Motor neuron (in vitro differentiated cells): Measurements from ENCODE around the gene TMEM203. TPM values are rescaled to one million over a fixed set of nuclear protein-coding genes. Genes with fewer than 3 reads are reported as not detected.

Experiments
- ATAC-seq, 8 experiments: fragments of 200-7000 bp; cut with Tn5 transposase; replicated peaks in 6 of 8; 2 replicates each; pipeline ENCODE4 v1.8.0; 2021; ENCODE audit warnings: mild to moderate bottlenecking in 8 of 8, moderate library complexity in 8 of 8
- H3K27ac ChIP-seq, 2 donors: fragments of 250-450 bp; sonication (Bioruptor Pico); 2 replicates each; pipeline ENCODE4 v1.9.0; 2021; ENCODE audit warnings: antibody characterized with exemption in 2 of 2, mild to moderate bottlenecking in 2 of 2, moderate library complexity in 1 of 2
- H3K4me1 ChIP-seq, 2 donors: fragments of 250-450 bp; sonication (Bioruptor Pico); replicated peaks in 1 of 2; 2 replicates each; pipeline ENCODE4 v1.6.1; 2021; ENCODE audit warnings: antibody characterized with exemption in 2 of 2, mild to moderate bottlenecking in 2 of 2, moderate library complexity in 1 of 2
- H3K4me3 ChIP-seq, 5 donors: fragments of 250-450 bp; sonication (Bioruptor Pico); 2 replicates each; pipeline ENCODE4 v1.9.0; 2021; ENCODE audit warnings: antibody characterized with exemption in 5 of 5, mild to moderate bottlenecking in 5 of 5, moderate library complexity in 4 of 5
- WGBS, 10 experiments: fragments of 450-650 bp; shearing (Covaris generic); methylation state at CpG; one replicate each; pipeline ENCODE4 v1.0.0; 2022; 5-methylcytosine and 5-hydroxymethylcytosine counted together
- in situ Hi-C, 9 experiments: fragments of 400-800 bp; cut with MboI; loops; one replicate each; pipeline ENCODE4 v1.15.0; 2021; ENCODE audit warnings: low sequenced_read_pairs in 9 of 9, low pct_unique_long_range_greater_than_20kb in 2 of 9; ENCODE audit not compliant: unreplicated experiment in 9 of 9
- total RNA-seq, 8 experiments: library from RNA; unstranded; fragments of 300-600 nt; gene quantifications; 2 replicates each; pipeline versions ENCODE4 v1.2.3 to v1.2.4, GENCODE V29; 2022

Gene TMEM203
- total RNA-seq, 8 experiments from 2014 or later, result 20.0 to 31.7 (median 26.4) TPM

DNA sequence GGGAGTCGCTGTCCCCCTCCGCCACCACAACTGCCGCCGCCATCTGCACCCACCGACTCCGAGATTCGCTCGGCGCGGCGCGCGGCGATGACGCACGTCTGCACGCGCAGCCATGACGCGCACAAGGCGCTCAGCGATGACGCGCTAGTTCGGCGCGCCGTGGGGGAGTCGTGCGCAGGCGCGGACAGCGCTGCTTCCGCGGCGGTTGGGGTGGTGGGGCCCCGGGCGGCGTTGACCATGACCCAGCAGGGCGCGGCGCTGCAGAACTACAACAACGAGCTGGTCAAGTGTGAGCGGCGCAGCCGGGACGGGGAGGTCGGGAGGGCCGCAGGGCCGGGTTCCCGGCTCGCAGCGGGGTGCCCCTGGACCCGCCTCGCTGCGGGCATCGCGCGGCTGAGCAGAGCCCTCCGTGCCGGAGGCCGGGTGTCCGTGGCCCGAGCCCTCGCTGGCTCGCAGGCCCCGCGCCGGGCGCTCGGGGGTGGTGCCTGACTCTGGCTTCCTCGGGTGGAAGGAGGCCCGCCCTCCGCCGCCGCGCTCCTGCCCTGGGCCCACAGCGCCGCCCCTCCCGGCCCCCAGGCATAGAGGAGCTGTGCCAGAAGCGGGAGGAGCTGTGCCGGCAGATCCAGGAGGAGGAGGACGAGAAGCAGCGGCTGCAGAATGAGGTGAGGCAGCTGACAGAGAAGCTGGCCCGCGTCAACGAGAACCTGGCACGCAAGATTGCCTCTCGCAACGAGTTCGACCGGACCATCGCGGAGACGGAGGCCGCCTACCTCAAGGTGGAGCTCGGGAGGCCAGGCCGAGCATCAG, 16.8 kb downstream of the TMEM203 start, which contains the start of the genes ANAPC2 and SSNA1:
TSS of gene ANAPC2 (minus strand) at position 71 of the 807 bp plus-strand sequence. CDS start at position 43, 28 bp downstream.
TSS of gene SSNA1 (plus strand) at position 187 of the 807 bp plus-strand sequence. CDS start at position 238, 51 bp downstream.
- peak; percentile 85 to 92 (median 90) for ATAC-seq
- H3K4me1 ChIP-seq, result peaks cover 17 to 20% of the 10 kb centered on the region in 2 donors
- peak within 1 kb of the TSS; percentile 83 to 93 (median 90) for H3K4me3 ChIP-seq
- in situ Hi-C loops, result no loop called here
- H3K27ac ChIP-seq, result peak within 1 kb of the TSS; percentile 93 to 96
- 0% methylated on average over 11 of the region's 98 CpGs; no CpG with 5 or more reads in 9 of the 10 experiments for WGBS, 10 experiments

DNA sequence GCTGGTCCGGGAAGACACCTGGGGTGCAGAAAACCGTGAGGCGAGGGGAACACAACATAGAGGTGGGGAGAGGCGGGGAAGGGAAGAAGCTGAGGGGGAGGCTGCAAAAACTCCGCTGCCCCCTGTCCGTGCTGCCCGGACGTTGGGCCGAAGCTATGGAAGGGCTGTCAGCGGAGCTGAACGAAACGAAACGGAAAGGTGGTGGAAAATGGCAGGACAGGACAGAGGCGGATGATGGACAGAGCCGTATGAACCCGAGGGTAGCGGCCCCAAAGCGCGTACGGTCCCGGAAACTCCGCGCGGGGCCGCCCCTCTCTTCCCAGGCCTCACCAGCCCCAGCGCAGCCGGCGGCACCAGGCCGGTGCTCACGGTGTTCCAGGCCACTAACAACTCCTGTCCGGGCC, 17.4 kb downstream of the TMEM203 start:
- H3K4me1 ChIP-seq, result peaks cover 17 to 20% of the 10 kb centered on the region in 2 donors
- in situ Hi-C loops, result no loop called here
- WGBS, 10 experiments, result 0 to 17% (median 0%) methylated on average over 1 to 8 of the region's 31 CpGs; no CpG with 5 or more reads in 6 of the 10 experiments
- H3K27ac ChIP-seq, result peak overlapping the region; percentile 25 to 96
- peak in 4 of 8 experiments; percentile 1 to 8 (median 4) for ATAC-seq
- H3K4me3 ChIP-seq, result peak overlapping the region; percentile 83 to 93 (median 90)

DNA sequence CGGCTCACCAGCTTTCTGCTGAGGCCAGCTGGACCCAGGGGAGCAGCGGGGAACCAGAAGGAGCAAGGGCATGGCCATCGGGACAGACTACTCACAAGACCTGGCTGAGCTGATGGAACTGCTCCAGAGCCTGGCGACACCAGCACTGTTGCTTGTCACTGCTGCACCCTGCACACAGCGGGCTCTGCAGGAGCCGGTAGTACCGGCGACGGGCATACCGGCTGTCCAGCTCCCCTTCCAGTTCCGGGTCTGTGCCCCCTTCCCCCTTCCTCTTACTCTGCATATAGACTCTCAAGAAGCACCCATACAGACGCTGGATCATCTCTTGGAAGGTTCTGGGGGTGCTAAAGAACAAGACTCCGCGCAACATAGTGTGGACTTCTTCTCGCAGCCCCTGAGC, 18.1 kb downstream of the TMEM203 start:
- in situ Hi-C loops, result no loop called here
- Histone ChIP-seq H3K4me3 (peak overlapping the region; percentile 83 to 93 (median 90)), H3K27ac (no peak overlapping the region), H3K4me1 (peaks cover 17 to 20% of the 10 kb centered on the region in 2 donors)
- no peak for ATAC-seq
- 60 to 100% (median 83%) methylated on average over 1 to 7 of the region's 15 CpGs; no CpG with 5 or more reads in 2 of the 10 experiments for WGBS, 10 experiments

DNA sequence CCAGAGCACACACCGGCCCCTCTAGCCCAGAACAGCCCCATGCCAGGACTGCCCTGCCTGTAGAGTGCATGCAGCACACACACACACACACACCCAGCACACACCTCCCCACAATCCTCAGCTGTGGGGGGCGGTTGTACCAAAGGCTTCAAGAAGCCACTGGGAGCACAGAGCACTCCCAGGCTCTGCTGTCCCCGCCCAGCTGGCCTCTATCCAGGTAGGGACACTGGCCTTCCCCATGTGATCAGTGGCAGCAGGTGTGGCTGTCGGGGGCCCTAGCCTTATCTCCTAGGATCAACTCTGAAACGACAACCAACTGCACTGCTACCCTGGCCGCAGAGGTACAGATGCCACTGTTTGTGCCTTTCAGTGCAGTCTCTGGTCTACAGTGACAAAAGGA, 19.1 kb downstream of the TMEM203 start:
- in situ Hi-C loops, result no loop called here
- WGBS, 10 experiments, result 69 to 100% (median 88%) methylated on average over 1 to 2 of the region's 6 CpGs; no CpG with 5 or more reads in 6 of the 10 experiments
- H3K4me1 ChIP-seq, result peaks cover 17 to 20% of the 10 kb centered on the region in 2 donors
- ATAC-seq, result no peak
- H3K4me3 ChIP-seq, result no peak overlapping the region
- H3K27ac ChIP-seq, result no peak overlapping the region

DNA sequence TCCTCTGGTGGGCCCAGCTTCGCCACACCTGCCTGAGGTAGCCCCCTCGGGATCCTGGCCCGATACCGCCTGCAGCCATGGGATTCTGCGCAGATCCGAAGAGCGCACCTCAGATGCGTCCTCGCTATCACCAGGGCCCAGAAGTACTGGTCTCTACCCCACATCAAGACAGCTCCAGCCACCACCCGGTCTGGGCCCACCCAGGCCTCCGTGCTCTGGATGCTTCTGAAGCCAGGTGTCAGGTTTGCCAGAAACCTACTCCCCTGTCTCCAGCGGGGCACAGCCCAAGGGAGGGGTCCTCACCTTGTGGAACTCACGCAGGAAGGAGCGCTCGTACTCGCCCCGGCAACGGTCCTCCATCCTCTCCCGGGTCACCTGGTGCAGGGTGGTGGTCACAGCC, 19.5 kb downstream of the TMEM203 start:
- in situ Hi-C loops, result no loop called here
- Histone ChIP-seq H3K4me1 (peaks cover 17 to 20% of the 10 kb centered on the region in 2 donors), H3K27ac (no peak overlapping the region), H3K4me3 (no peak overlapping the region)
- no peak for ATAC-seq
- WGBS, 10 experiments, result 89 to 100% (median 95%) methylated on average over 2 to 5 of the region's 19 CpGs; no CpG with 5 or more reads in 6 of the 10 experiments

DNA sequence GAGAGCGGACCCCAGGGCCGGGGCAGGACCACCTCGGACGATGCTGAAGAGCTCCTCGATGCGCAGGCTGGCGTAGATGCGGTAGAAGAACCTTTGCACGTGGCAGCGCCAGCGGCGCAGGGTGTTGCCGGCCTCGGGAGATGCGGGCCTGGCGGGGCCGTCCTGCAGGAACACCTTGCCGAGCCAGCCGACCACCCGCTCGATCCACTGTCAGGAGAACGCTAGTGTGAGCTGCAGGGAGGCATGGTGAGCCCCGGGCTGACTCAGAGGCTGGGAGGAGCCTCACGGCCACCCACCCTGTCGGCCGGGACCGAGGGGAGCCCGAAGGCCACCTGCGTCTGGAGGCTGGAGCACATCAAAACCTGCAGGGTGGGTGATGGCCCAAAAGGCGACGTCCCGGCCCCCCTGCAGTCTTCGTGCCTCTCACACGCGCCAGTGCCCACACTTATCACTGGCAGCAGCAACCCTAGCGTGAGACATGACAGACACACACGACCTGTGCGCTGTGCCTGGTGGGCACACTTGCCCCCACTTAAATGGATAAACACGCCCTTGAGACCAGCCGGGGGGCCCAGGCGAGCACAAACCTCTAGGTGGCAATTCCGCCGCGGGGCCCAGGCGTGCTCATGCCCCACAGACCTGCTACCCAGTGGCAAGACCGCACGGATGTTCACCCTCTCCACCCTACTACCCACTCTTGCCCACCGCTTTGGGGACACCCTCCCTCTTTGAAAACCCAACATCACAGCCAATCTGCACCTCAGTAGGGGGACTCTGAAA, 20.4 kb downstream of the TMEM203 start:
- no peak for ATAC-seq
- Histone ChIP-seq H3K4me1 (peaks cover 17 to 18% of the 10 kb centered on the region in 2 donors), H3K27ac (no peak overlapping the region), H3K4me3 (no peak overlapping the region)
- in situ Hi-C loops, result no loop called here
- 80 to 100% (median 90%) methylated on average over 1 to 2 of the region's 48 CpGs; no CpG with 5 or more reads in 7 of the 10 experiments for WGBS, 10 experiments

DNA sequence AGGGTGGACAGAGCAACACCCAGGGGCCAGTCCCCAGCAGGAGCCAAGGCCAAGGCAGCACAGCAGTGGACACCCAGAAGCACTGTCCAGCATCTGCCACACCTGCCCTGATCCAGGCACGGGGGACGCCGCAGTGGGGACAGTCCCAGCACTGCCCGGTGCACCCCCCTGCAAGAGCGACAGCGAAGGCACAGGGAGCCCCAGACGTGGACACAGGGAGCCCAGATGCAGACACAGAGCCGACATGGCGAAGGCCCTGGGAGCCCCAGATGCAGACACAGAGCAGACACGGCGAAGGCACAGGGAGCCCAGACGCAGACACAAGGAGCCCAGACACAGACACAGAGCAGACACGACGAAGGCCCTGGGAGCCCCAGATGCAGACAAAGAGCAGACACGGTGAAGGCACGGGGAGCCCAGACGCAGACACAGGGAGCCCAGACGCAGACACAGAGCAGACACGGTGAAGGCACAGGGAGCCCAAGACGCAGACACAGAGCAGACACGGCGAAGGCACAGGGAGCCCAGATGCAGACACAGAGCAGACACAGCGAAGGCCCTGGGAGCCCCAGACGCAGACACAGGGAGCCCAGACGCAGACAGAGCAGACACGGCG, 21.4 kb downstream of the TMEM203 start:
- ATAC-seq, result no peak
- in situ Hi-C loops, result no loop called here
- Histone ChIP-seq H3K4me3 (no peak overlapping the region), H3K27ac (no peak overlapping the region), H3K4me1 (peaks cover 9 to 10% of the 10 kb centered on the region in 2 donors)
- WGBS, 10 experiments, result 80 to 90% (median 80%) methylated on average over 1 to 4 of the region's 27 CpGs; no CpG with 5 or more reads in 7 of the 10 experiments

DNA sequence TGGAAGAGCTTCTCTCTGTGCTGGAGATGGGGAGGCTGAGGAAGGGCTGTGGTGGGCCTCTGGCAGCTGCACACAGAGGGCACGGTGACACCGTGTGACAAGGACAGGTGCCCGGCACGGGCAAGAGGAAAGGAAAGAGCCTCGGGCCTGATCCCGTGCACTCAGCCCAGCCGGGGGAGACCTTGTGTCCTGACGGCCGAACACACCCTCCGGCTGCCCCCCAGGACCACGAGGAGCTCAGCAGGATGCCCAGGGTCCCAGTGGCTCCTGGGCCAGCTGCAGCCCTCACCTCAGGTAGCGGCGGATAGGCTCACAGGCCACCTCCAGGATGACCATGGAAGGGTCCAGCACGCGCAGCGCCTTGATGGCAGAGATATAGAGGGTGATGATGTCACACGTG, 22.6 kb downstream of the TMEM203 start:
- Histone ChIP-seq H3K27ac (no peak overlapping the region), H3K4me3 (no peak overlapping the region), H3K4me1 (peaks cover 9 to 10% of the 10 kb centered on the region in 2 donors)
- whole genome bisulfite sequencing, 10 experiments, result 17 to 100% (median 92%) methylated on average over 1 to 10 of the region's 17 CpGs; no CpG with 5 or more reads in 3 of the 10 experiments
- no peak for ATAC-seq
- in situ Hi-C loops, result no loop called here

DNA sequence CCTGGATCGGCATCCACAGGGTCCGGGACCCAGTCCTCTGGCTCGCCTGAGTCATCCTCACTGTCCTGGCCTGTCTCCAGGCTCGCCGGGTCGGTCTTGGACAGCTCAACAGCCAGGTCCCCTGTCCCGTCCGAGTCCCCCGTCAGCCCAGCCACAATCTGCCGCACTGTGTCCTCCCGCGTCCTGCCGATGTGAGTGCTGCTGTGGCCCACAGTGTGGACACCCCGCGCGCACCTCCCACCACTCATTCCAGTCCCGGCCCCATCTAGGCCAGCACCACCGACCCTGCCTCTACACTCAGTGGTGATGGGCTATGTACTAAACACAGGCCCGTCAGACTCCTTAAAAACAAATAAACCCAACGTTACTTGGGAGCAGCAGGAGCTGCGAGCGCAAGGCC, 23.8 kb downstream of the TMEM203 start:
- Histone ChIP-seq H3K4me1 (peaks cover under 1% of the 10 kb centered on the region in 2 donors), H3K27ac (no peak overlapping the region), H3K4me3 (no peak overlapping the region)
- in situ Hi-C loops, result no loop called here
- ATAC-seq, result peak in 1 of 8 experiments; percentile 4
- whole genome bisulfite sequencing, 10 experiments, result 80 to 100% methylated on average over 1 of the region's 22 CpGs; no CpG with 5 or more reads in 8 of the 10 experiments

DNA sequence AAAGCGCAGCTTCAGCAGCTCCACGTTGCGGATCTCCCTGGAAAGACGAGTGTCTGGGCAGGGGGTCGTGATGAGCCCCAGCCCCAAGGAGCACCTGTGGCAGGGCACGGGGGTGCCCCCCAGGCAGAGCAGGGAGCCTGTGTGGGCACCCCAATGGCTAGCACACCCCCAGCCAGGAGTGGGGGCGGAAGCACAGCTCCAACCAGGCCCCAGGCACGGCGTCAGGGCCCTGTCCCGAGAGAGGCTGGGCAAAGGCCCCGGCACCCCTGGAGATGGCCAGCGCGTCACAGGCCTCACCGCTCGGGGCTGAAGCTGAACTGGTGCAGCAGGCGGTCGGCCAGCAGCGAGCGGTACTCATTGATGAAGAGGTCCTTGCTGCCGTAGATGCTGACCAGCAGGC, 25.0 kb downstream of the TMEM203 start:
- 94 to 100% (median 100%) methylated on average over 1 to 4 of the region's 20 CpGs; no CpG with 5 or more reads in 7 of the 10 experiments for WGBS, 10 experiments
- in situ Hi-C loops, result no loop called here
- no peak overlapping the region for H3K4me3 ChIP-seq

DNA sequence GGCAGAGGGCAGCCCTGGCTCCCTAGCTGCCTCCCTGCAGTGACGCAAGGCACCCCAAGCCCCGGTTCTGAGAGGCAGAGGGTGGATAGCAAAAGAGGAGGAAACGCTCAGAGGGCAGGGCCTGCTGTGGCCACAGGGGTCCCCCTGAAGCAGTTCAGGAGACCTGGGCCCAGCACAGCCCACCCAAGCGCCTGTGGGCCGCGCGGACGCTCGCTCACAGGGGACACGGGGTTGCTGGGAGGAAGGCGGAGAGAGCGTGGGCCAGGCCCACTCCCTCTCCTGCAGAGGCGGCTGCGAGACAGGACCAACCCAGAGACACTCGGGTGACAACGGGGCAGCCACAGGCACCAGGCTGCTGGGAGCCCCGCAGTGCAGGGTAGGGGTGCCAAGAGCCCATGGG, 25.7 kb downstream of the TMEM203 start:
- WGBS, 10 experiments, result 80 to 95% (median 84%) methylated on average over 1 to 11 of the region's 17 CpGs; no CpG with 5 or more reads in 6 of the 10 experiments
- in situ Hi-C loops, result no loop called here
- peaks cover 4 to 8% of the 10 kb centered on the region in 2 donors for H3K4me1 ChIP-seq
- no peak overlapping the region for H3K4me3 ChIP-seq
- H3K27ac ChIP-seq, result no peak overlapping the region
- no peak for ATAC-seq

More for the DNA sequence above, 25.0 kb downstream of the TMEM203 start:
- H3K4me1 ChIP-seq, result peaks cover 0 to under 1% of the 10 kb centered on the region in 2 donors
- no peak for ATAC-seq
- no peak overlapping the region for H3K27ac ChIP-seq

DNA sequence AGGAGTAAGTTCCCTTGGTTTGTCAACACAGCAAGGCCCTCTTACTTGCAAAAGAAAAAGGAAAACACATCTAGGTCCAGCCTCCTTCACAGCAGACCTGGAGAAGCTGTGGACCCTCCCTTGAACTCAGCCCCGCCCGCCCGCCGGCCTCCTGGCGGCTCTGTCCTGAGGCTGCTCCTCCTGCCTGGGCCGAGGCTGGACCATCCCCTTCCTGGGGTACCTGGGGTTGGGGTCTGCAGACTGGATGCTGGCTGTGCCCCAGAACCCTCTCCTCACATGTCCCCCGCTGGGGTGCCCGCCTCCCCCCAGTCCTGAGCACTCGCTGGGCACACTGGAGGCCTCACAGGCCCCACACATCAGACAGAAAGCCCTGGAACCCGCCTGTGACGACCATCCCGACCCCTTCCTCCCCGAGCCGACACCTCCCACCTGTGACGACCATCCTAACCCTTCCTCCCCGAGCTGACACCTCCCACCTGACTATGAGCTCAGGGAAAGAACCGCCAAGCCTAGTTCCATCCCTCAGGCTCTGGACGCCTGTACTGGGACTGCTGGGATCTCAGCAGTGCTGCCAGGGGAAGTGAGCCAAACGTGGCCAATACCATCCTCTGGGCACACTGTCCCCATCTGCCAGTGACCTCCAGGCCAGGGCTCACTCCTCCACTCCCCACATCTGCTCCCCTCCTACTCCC, 26.4 kb downstream of the TMEM203 start:
- H3K4me1 ChIP-seq, result peaks cover 5 to 8% of the 10 kb centered on the region in 2 donors
- in situ Hi-C loops, result no loop called here
- WGBS, 10 experiments, result 60 to 100% (median 78%) methylated on average over 1 to 4 of the region's 19 CpGs; no CpG with 5 or more reads in 6 of the 10 experiments

More for the DNA sequence above, 26.4 kb downstream of the TMEM203 start:
- ATAC-seq, result no peak
- no peak overlapping the region for H3K4me3 ChIP-seq
- no peak overlapping the region for H3K27ac ChIP-seq
